Measurements from ENCODE around the gene USH1C. TPM values are rescaled to one million over a fixed set of nuclear protein-coding genes. Genes with fewer than 3 reads are reported as not detected.

Gene USH1C
- total RNA-seq, 1 donor from 2014 or later: 0.62 TPM

DNA sequence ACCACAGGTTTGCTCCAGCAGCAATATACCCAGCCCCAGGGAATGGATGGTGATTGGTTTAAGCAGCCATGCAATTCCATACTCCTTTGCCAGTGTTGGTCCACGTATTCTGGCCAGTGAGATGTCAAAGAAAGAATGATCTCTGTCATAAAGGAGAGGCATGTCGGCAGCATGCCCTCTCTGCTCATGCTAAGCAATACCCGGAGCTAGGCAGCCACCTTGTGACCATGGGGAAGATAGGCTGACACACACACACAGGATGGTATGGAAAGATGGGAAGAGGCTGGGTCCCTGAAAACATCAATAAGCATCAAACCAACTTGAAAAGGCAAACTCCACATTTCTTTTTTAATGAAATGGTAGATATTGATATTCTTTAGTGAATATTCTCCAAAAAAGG lies 72.7 kb downstream of the USH1C start:
- DNase-seq: no peak

DNA sequence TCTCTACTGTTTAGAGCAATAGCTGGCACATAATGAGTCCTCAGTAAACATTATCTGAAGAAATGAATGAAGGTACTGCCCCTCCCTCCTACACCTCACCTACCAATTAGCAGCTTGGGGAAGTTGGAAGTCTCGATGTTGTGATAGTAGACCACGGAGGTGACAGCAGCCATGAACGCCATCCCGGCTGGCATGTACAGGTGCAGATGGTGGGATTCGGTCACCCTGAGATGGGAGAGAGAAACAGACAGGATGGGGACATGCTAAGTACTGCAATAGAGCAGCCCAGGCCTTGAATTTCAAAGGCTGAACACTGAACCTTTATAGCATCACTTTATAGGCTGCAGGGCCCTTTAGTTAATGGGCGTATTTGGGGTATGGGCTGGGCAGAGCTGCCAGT lies 74.2 kb downstream of the USH1C start:
- DNase-seq: no peak

DNA sequence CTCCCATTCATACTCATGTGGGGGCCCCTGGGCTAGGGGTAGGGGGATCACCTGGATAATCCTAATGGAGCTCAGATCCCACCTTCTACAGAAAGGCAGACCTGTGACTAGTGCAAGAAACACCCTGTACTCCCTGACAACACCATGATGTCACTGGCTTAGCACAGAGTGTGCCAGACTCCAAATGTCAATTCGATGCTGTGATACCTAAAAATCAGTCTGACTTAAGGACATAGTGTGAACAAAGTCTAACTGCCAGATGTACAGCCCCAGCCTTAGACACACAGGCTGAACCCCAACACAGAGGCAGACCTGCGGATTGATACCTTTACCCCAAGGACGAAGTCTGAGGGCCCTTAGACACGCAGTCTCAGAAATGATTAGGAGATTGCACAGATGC lies 76.1 kb downstream of the USH1C start:
- no peak for DNase-seq

DNA sequence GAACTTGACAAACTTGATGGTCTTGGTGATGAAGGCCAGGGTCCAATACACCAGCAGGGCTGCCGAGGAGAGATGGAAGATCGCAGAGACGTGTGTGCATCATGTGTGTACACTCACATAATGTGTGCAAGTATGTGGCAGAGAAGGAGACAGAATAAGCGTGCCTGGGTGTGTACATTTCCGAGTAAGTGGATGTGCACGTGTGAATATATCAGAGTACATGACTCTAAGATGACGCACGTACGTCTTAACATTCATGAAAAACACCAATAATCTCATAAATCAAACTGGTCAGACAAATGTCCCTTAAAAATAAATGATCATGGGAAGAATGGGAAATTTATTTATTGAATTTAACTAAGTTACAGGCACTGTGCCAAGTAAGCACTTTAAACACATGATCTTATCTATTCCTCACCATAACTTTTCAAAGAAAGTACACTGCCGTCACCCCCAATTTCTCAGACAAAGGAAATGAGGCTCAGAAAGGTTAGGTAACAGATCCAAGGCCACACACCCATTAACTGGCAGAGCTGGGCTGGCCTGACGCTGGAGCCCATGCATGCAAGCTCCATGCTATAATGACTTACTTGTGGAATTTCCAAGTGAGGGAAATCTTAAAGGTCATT lies 80.6 kb downstream of the USH1C start:
- no peak for DNase-seq

DNA sequence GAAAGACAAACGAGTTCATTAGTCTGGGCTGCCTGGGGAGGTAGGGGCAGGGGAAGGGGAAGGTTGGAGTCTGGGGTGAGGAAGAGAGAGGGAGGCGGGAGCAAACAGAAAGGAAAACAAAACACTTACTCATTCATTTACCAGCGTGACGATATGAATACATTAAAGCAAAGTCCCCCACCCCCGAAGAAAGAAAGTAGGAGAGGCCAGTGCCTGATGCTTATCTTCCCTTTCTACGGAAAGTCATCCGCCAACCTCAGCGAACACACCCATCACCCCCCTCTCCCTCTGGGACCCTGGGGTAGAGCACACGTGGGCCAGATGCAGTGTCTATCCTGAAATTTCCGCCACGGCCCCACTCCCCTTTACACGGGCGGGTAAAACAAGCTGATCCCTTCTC lies 81.3 kb downstream of the USH1C start:
- no peak for DNase-seq

DNA sequence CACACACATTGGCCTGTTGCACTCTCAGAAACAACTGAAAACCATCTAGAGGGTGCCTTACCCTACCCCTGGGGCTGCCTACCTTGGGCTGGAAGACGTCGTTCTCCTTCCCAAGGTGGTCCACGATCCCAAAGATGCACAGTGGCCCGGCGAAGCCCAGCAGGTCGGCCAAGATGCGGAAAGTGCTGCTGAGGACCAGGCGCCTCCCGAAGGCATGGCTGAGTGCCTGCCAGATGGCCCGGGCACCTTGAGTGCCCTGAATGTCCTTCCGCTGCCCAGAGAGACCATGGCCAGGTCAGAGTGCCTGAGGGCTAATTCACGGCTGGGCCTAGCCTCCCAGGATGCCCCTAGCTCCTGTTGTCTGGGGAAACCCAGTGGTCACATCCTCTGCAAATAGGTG lies 83.8 kb downstream of the USH1C start:
- DNase-seq: no peak

DNA sequence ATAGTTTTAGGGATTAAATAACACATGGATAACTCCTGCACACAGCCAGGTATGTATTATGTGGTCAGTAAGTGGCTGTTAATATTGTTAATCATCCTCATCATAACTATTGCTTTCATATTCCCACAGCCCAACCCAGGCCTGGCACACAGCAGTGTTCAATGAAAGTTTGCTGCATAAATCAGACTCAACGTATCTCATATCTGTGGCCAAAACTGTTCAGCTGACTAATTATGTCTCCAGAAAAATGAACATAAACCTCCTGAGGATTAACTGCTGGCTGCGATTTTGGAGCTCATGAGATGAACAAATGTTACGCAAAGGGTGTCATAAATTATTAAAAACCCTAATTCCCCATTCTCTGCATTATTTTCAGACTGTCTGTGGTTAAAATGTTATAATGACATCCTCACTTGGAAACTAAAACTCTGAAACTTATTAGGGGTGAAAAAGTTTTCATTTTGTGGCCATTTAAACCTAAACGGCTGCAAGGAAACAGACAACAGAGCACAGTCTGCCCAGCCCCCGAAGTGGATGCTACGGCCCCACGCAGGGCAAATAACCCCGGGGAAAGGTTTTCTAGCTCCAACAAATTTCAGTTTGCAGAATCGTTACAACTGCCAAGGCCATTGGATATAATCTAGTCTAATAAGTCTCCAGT lies 84.8 kb downstream of the USH1C start:
- DNase-seq: no peak

DNA sequence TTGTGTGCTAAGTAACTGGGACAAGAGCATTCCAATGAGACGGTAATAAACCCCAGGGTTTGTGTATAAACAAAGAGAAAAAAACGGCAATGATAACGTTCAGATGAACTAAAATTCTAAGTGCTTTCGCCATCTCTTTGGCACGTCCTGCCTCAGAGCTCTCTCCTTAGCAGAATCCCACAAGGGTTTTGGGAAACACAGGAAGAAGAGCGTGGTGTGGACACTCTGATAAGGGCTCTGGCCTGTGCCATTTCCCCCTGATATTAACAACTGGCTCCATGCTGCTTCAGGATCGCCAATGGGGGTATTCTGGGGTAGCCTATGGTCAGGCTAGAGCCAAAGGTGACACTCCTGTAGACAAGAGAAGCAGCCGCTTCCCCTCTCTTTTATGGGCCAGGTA lies 85.9 kb downstream of the USH1C start:
- no peak for DNase-seq

DNA sequence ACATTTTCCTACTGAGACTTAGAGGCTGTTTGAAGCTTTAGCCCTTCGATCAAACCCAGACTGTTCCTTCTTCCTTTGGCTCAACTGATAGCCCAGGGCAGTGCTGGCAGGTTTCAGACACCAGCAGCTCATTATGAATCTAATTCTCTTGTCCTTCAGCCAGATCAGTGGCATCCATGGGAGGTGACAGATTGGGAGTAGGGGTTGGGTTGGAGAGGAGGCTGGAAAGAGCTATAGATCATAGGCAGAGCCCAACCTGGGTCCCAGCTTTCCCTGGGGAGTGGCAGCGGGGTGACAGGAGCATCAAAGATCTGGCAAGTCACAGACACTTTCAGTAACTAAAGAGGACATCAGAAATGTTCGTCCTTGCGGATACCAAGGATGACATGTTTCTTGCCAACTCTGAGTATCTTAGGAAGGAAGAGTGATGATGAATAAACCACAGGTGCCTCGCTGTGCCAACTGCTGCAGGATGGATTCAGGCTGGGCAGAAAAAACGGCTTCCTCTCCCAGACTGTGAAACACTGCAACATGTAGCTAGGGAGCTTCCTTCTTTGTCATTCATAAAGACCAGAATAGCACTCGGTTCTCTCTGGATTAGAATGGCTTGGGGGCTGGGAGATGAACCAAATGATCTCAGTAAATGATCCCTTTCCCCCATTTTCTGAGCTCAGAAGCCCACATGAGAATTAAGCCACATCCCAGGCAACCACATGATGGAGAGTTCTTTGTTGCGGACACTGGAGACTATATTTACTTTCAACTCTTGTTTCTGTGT lies 86.6 kb downstream of the USH1C start:
- DNase-seq: peak; percentile 27

DNA sequence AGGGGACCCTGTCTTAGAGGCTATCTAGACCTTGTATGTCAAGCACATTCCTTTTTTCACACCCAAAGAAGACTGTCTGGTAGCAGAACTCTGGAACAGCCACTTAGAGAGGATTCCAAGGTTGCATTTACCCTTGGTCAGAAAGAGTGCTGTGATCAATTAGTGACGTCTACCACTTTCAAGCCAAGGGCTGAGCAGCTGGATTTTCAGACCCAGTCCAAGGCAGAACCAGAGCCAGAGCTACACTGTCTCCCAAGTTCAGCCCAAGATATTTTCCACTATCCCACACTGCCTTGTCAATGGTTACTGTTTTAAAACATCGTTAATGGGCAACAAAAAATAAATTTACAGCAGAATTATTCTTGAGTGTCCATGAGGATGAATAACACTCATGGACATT lies 91.5 kb downstream of the USH1C start:
- DNase-seq: no peak

DNA sequence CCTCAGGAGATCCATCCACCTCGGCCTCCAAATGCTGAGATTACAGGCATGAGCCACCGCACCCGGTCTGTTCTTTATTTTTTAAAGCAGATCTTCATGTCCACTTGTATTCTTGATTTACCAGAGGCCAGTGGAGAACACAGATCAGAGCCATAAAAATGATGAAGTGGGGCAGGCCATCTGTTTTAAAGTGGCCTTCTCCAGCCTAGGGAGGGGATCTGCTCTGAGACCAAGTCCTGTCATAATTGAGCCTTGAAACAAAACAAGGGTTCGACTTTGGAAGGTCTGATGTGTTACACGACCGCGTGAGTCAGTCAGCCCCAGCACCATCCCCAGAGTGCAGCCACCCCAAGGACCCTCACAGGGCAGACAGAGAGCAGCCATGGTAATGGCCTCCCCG lies 95.1 kb downstream of the USH1C start:
- DNase-seq: no peak

DNA sequence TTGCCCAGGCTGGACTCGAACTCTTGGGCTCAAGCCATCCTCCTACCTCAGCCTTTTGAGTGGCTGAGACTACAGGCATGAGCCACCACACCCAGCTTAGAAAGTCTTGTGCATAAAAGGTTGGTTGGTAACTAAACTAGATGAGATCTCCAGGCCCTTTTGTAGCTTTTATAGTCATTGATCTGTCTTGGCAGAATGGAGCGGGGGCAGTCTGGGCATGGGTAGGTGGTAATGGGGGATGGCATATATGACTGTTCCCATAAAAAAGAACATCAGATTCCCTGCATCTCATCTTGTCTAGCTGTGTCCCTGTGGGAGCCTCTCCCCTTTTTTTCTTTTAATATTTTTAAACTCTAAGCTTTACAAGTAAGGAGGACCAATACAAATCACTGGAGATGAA lies 97.7 kb downstream of the USH1C start:
- no peak for DNase-seq

DNA sequence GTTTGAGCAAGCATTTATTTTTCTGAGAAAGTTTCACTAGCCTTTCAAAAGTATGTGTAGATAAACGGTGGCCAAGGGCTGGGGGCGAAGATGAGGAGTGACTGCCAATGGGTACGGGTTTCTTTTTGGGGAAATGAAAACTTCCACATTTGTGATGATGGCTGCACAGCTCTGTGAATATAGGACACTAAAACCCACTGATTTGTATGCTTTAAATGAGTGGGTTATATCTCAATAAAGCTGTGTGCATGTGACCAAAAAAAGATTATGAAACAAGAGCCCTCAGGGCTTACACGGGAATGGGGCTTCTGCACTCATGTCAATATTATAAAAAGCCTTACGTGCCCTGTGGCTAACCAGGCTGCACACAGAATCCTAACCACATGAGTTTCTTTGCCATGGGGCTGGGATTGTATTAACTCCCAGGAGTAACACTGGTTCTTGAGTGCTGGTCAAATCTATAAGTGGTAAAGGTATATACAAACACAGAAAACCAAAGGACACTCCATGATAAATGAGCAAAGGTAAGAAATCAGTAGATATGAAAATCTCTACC lies 98.9 kb downstream of the USH1C start:
- DNase-seq: no peak

DNA sequence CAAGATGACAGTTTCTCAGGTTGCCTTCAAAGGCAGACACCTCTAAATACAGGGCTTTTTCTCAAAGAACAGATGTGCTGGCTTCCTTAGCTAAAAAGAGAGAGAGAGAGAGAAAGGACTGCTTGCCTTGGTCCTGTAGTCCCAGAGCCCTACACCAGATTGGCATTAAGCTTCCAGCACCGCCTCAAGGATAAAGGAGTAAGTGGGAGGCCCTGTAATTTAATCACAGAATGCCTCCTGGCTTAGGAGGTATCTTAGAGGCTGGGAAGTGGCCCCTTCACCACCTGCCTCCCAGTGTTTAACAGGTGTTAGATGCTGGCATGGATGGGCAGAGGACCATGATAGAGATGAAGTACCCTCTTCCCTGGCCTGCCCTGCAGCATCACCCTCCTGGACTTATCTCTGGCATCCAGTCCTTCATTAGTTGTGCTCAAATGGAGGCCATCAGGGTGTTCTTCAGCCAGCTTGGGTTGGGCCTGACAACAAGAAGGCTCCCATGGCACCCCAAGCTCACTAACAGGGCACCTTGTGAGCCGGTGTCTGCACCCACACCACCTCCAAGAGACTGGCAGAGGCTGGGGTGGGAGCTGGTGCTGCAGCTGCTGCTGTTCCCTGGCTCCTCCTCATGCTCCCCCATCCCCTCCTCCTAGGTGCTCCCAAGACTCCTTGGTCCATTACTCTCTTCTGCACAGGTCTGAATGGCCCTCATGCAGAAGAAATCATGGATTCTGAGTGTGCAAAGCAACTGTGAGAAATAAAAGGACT lies 100.1 kb downstream of the USH1C start:
- DNase-seq: no peak

Other genes with a start within 250 kb of the USH1C start
- 12.0 TPM for gene NCR3LG1, start 192.6 kb downstream of the USH1C start, total RNA-seq
- gene KCNJ11, start 155.8 kb downstream of the USH1C start, total RNA-seq: 11.4 TPM
- 9.8 TPM for gene ABCC8, start 67.6 kb downstream of the USH1C start, total RNA-seq
- gene OTOG, start 2.8 kb upstream of the USH1C start, total RNA-seq: not detected
- not detected for gene MYOD1, start 175.2 kb upstream of the USH1C start, total RNA-seq
- gene KCNC1, start 190.4 kb upstream of the USH1C start, total RNA-seq: 7.3 TPM